H1 (cell line): ENCODE measurements around the gene KLK1. TPM values are rescaled to one million over a fixed set of nuclear protein-coding genes. Genes with fewer than 3 reads are reported as not detected.

Experiments used
- CTCF ChIA-PET: fragments of 300-600 bp; sonication (Branson Sonifier 250); formaldehyde crosslinking; loops from one replicate; lab custom pipeline; 2021; ENCODE audit not compliant: partially characterized antibody; lab: Charles Lee
- POLR2A ChIA-PET: fragments of 300-600 bp; sonication (Branson Sonifier 250); formaldehyde crosslinking; loops from one replicate; lab custom pipeline; 2021; ENCODE audit warnings: inconsistent platforms; ENCODE audit not compliant: partially characterized antibody; lab: Charles Lee
- DNase-seq, 2 experiments: peaks; one replicate each; pipeline versions ENCODE4 v3.0.0 to v3.0.0-alpha.2; 2010 to 2022; ENCODE audit warnings: low spot score in 2 of 2, low read depth in 1 of 2, mixed read lengths in 1 of 2
- FAIRE-seq: peaks from 2 replicates; lab custom pipeline; 2011; peaks lifted over from hg19 to GRCh38; lab: Jason Lieb, UNC
- H2AFZ ChIP-seq: 2 replicates; pipeline ENCODE4 v1.8.1; 2012; ENCODE audit warnings: low read length, inconsistent platforms
- H2AK5ac ChIP-seq: 2 replicates; pipeline ENCODE4 v1.6.1; 2013; ENCODE audit warnings: low read depth, low read length
- H2BK120ac ChIP-seq: replicated peaks from 2 replicates; pipeline ENCODE3; 2013; ENCODE audit warnings: low read depth, low read length, inconsistent platforms
- H2BK12ac ChIP-seq: 2 replicates; pipeline ENCODE4 v1.6.1; 2013; ENCODE audit warnings: low read depth, low read length
- H2BK15ac ChIP-seq: 2 replicates; pipeline ENCODE4 v1.6.1; 2013; ENCODE audit warnings: low read length
- H2BK20ac ChIP-seq: 2 replicates; pipeline ENCODE4 v1.6.1; 2013; ENCODE audit warnings: low read length
- H2BK5ac ChIP-seq: 2 replicates; pipeline ENCODE4 v1.6.1; 2013; ENCODE audit warnings: low read depth, low read length
- H3K14ac ChIP-seq: 2 replicates; pipeline ENCODE4 v1.6.1; 2013; ENCODE audit warnings: inconsistent platforms; ENCODE audit not compliant: insufficient read length
- H3K18ac ChIP-seq: 2 replicates; pipeline ENCODE4 v1.6.1; 2013; ENCODE audit warnings: low read length; ENCODE audit errors: extremely low read depth
- H3K23ac ChIP-seq: 2 replicates; pipeline ENCODE4 v1.6.1; 2013; ENCODE audit warnings: inconsistent platforms; ENCODE audit not compliant: insufficient read length
- H3K23me2 ChIP-seq: 2 replicates; pipeline ENCODE4 v1.6.1; 2013; ENCODE audit warnings: low read depth, low read length
- H3K27ac ChIP-seq: 2 replicates; pipeline ENCODE4 v1.6.1; 2011; ENCODE audit warnings: low read depth, low read length, inconsistent platforms
- H3K27me3 ChIP-seq, 4 experiments: replicated peaks in 1 of 4; 1 replicate in 1 of 4; 2 replicates in 3 of 4; pipeline versions ENCODE4 v1.6.1 to v1.8.1; 2011 to 2013; ENCODE audit warnings: low read length in 3 of 4, mild to moderate bottlenecking in 3 of 4, inconsistent platforms in 2 of 4, mixed read lengths in 2 of 4, moderate library complexity in 1 of 4; ENCODE audit not compliant: control insufficient read depth in 3 of 4, insufficient read depth in 3 of 4; ENCODE audit errors: extremely low read depth in 1 of 4
- H3K36me3 ChIP-seq, 4 experiments: 2 replicates each; pipeline versions ENCODE4 v1.6.1 to v1.8.1; 2011 to 2013; ENCODE audit warnings: mild to moderate bottlenecking in 4 of 4, low read length in 3 of 4, moderate library complexity in 2 of 4, control low read depth in 1 of 4, inconsistent platforms in 1 of 4; ENCODE audit not compliant: insufficient read depth in 4 of 4, control insufficient read depth in 2 of 4
- H3K4ac ChIP-seq: replicated peaks from 2 replicates; pipeline ENCODE3; 2013; ENCODE audit warnings: low read length, low read depth, mixed read lengths, inconsistent platforms; ENCODE audit not compliant: insufficient read length
- H3K4me1 ChIP-seq, 4 experiments: replicated peaks in 1 of 4; 1 replicate in 1 of 4; 2 replicates in 3 of 4; pipeline versions ENCODE4 v1.6.1 to v1.8.1; 2011 to 2013; ENCODE audit warnings: low read length in 3 of 4, inconsistent platforms in 2 of 4, mixed read lengths in 1 of 4; ENCODE audit not compliant: insufficient read depth in 4 of 4, control insufficient read depth in 3 of 4
- H3K4me2 ChIP-seq, 2 experiments: 2 replicates each; pipeline versions ENCODE4 v1.6.1 to v1.8.1; 2011 to 2013; ENCODE audit warnings: low read depth in 2 of 2, low read length in 2 of 2, control low read depth in 1 of 2, inconsistent platforms in 1 of 2, mild to moderate bottlenecking in 1 of 2; ENCODE audit not compliant: insufficient read depth in 1 of 2
- H3K4me3 ChIP-seq, 4 experiments: fragments of 200-600, 300-600 bp in 1 of 4; sonication (generic), shearing (Covaris generic), sonication (Bioruptor Twin) in 1 of 4; 2 replicates each; pipeline versions ENCODE4 v1.5.1 to v1.8.1; 2011 to 2016; ENCODE audit warnings: low read length in 4 of 4, low read depth in 3 of 4, control low read depth in 2 of 4, inconsistent platforms in 2 of 4, mild to moderate bottlenecking in 2 of 4, mixed read lengths in 1 of 4, moderate library complexity in 1 of 4; ENCODE audit not compliant: insufficient read depth in 2 of 4; ENCODE audit errors: extremely low read depth in 1 of 4
- H3K56ac ChIP-seq: replicated peaks from 2 replicates; pipeline ENCODE3; 2013; ENCODE audit warnings: low read depth, mild to moderate bottlenecking, mixed read lengths, low read length, inconsistent platforms; ENCODE audit not compliant: insufficient read length
- H3K79me1 ChIP-seq: 2 replicates; pipeline ENCODE4 v1.6.1; 2013; ENCODE audit warnings: low read depth, low read length, control low read depth
- H3K79me2 ChIP-seq, 2 experiments: 2 replicates each; pipeline versions ENCODE4 v1.6.1 to v1.8.1; 2012 to 2013; ENCODE audit warnings: low read length in 2 of 2, mild to moderate bottlenecking in 2 of 2, inconsistent platforms in 1 of 2; ENCODE audit not compliant: insufficient read depth in 2 of 2, control insufficient read depth in 1 of 2
- H3K9ac ChIP-seq, 4 experiments: replicated peaks in 1 of 4; 1 replicate in 1 of 4; 2 replicates in 3 of 4; pipeline versions ENCODE4 v1.6.1 to v1.8.1; 2011 to 2013; ENCODE audit warnings: low read depth in 3 of 4, low read length in 3 of 4, control low read depth in 2 of 4, mild to moderate bottlenecking in 2 of 4, moderate library complexity in 2 of 4, inconsistent platforms in 1 of 4; ENCODE audit errors: extremely low read depth in 1 of 4
- H3K9me3 ChIP-seq, 2 experiments: 2 replicates each; pipeline versions ENCODE4 v1.6.1 to v1.8.1; 2012 to 2013; ENCODE audit warnings: mild to moderate bottlenecking in 2 of 2, moderate library complexity in 2 of 2, control low read depth in 1 of 2, inconsistent platforms in 1 of 2, low read depth in 1 of 2, low read length in 1 of 2, mixed read lengths in 1 of 2; ENCODE audit not compliant: insufficient read depth in 2 of 2
- H4K20me1 ChIP-seq, 2 experiments: replicated peaks in 1 of 2; 2 replicates each; pipeline versions ENCODE3 to v1.8.1; 2011 to 2013; ENCODE audit warnings: inconsistent platforms in 2 of 2, low read length in 2 of 2, mild to moderate bottlenecking in 1 of 2; ENCODE audit not compliant: insufficient read depth in 2 of 2, control insufficient read depth in 1 of 2
- H4K5ac ChIP-seq: 2 replicates; pipeline ENCODE4 v1.6.1; 2013; ENCODE audit warnings: low read length, low read depth, mixed read lengths, inconsistent platforms; ENCODE audit not compliant: insufficient read length
- H4K8ac ChIP-seq: 2 replicates; pipeline ENCODE4 v1.8.0; 2013; ENCODE audit warnings: mild to moderate bottlenecking, moderate library complexity, low read length, inconsistent platforms; ENCODE audit not compliant: insufficient read depth; ENCODE audit errors: extremely low read depth
- H4K91ac ChIP-seq: replicated peaks from 2 replicates; pipeline ENCODE3; 2013; ENCODE audit warnings: low read length, mixed read lengths, inconsistent platforms; ENCODE audit not compliant: insufficient read length
- KDM1A ChIP-seq: fragments of 200-600, 300-600 bp; sonication (generic); IDR thresholded peaks from 2 replicates; pipeline ENCODE4 v1.7.1; 2016; ENCODE audit warnings: mild to moderate bottlenecking, low read length, borderline replicate concordance
- NRF1 ChIP-seq: IDR thresholded peaks from 2 replicates; pipeline ENCODE4 v1.6.1; 2011; ENCODE audit warnings: mild to moderate bottlenecking, low read depth, low read length, improper control_type of control experiment
- WGBS, 2 experiments: shearing (Covaris generic) in 1 of 2; methylation state at CpG; one replicate each; pipeline versions ENCODE4 v1.1.6 to v1.1.7; 2013 to 2015; ENCODE audit warnings: low lambda C conversion rate in 2 of 2, mixed read lengths in 2 of 2, inconsistent platforms in 1 of 2, low coverage in 1 of 2, missing lambda C conversion rate in 1 of 2; ENCODE audit not compliant: insufficient replicate concordance in 2 of 2, insufficient coverage in 1 of 2, insufficient read length in 1 of 2; ENCODE audit errors: extremely low coverage in 1 of 2, missing lambda C conversion rate in 1 of 2; 5-methylcytosine and 5-hydroxymethylcytosine counted together
- polyA plus RNA-seq, 7 experiments: library from polyadenylated mRNA; depleted of rRNA in 3 of 7; stranded (reverse) in 5 of 7; unstranded in 2 of 7; fragments of >200 nt in 5 of 7; fragments of 200-250 nt in 2 of 7; gene quantifications; 1 replicate in 5 of 7; 2 replicates in 1 of 7; 4 replicates in 1 of 7; pipeline versions ENCODE4 v1.2.1 to v1.2.3, GENCODE V29; 2011 to 2013; ENCODE audit warnings: missing spikeins in 2 of 7, mixed read lengths in 2 of 7
- total RNA-seq: library from RNA; stranded (reverse); fragmentation: NEBNext Ultra II Directional; extraction: Animal tissue kit (Norgen Biotek cat#: 25700); gene quantifications from 2 replicates; pipeline ENCODE4 v1.2.1, GENCODE V29; 2021

The KLK1 gene
- total and polyA plus RNA-seq, 2 of the 8 experiments (the other 6 are each of a cell fraction or from before 2014, with no cell fraction given): 3.4 to 4.0 TPM

- H3K9ac ChIP-seq: no peak overlapping the region
- no peak overlapping the region for H3K14ac ChIP-seq
- POLR2A ChIA-PET: interaction anchor here (0.7 to 9.7 kb wide), 15 partner anchors 12 to 465 kb away, joined by 3 to 110 read pairs (median 4); partner anchors contain the start of gene ACP4
- no peak overlapping the region for H4K8ac ChIP-seq
- H2AK5ac ChIP-seq: no peak overlapping the region
- no peak overlapping the region for H2BK5ac ChIP-seq
- H3K79me2 ChIP-seq: no peaks in the 10 kb centered on the region
- peaks cover 2 to 7% (median 4%) of the 10 kb centered on the region in 4 experiments; a peak in 5 of 7 replicates for H3K4me1 ChIP-seq
- no peaks in the 10 kb centered on the region for H3K79me1 ChIP-seq
- no peak overlapping the region for H2BK120ac ChIP-seq
- H4K20me1 ChIP-seq: peaks cover 0 to 2% of the 10 kb centered on the region in 2 experiments
- WGBS, 2 experiments: 70% methylated on average over 7 of the region's 7 CpGs; no CpG with 5 or more reads in 1 of the 2 experiments
- H2BK20ac ChIP-seq: no peak overlapping the region
- H3K4me3 ChIP-seq: no peak overlapping the region
- no peak overlapping the region for H4K91ac ChIP-seq
- CTCF ChIA-PET: interaction anchor here (0.6 to 10.2 kb wide), 16 partner anchors 52 to 315 kb away, joined by 3 to 170 read pairs (median 4); partner anchors contain the start of genes CLEC11A and SHANK1
- H3K18ac ChIP-seq: no peak overlapping the region
- no peak overlapping the region for H2BK15ac ChIP-seq
- H4K5ac ChIP-seq: no peak overlapping the region
- DNase-seq (no peak), FAIRE-seq (no peak)
- H3K4me2 ChIP-seq: peak overlapping the region in 1 of 2 experiments; percentile 62; a peak in 2 of 4 replicates
- no peak overlapping the region for H3K56ac ChIP-seq
- H2BK12ac ChIP-seq: no peak overlapping the region
- H3K27me3 ChIP-seq: peaks cover 3 to 57% (median 36%) of the 10 kb centered on the region in 4 experiments
- H3K23me2 ChIP-seq: peaks cover 4% of the 10 kb centered on the region; the same call in 1 of the 2 replicates
- TF ChIP-seq KDM1A: peak; percentile 6; the same call in 1 of the 2 replicates
- TF ChIP-seq NRF1: no peak
- H3K9me3 ChIP-seq: no peaks in the 10 kb centered on the region
- H2AFZ ChIP-seq: no peak overlapping the region
- H3K23ac ChIP-seq: no peak overlapping the region
- no peak overlapping the region for H3K4ac ChIP-seq
- no peaks in the 10 kb centered on the region for H3K36me3 ChIP-seq
- no peak overlapping the region for H3K27ac ChIP-seq
These were observed 44.6 kb downstream of the KLK1 start for GRCh38 chr19:50778906-50779430.
